T follicular helper cell (primary cell): ENCODE results near the gene RNF130.
A peak's percentile ranks its signal among the peaks of the same experiment; 100 is the strongest.

Experiments
- DNase-seq: peaks from one replicate; pipeline ENCODE4 v3.0.0-alpha.2; 2020; ENCODE audit warnings: low read depth

Gene RNF130

DNA sequence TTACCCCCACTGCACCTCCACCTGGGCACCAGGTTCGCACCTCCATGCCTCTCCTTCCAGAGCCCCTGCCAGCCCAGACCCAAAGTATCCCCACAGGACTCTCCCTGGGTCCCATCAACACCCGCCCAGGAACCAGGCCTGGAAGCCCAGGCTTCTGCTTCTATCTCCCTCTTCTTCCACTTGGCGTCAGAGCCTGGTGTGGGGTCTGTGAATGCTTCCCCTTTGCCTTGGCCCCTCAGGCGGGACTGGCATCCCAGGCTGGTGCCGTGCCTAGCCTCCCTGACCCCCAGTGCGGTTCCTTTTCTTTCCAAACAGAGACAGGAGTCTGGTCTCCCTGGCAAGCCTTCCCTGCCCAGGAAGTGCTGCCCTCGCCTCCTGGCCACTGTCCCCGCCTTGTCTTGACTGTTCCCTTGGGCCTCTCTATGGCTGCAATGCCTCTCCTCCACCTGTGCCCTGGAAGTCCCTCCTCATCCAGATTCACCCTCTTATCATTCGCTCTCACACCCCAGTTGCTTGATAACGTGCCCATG, 156.1 kb downstream of the RNF130 start:
- no peak for DNase-seq

DNA sequence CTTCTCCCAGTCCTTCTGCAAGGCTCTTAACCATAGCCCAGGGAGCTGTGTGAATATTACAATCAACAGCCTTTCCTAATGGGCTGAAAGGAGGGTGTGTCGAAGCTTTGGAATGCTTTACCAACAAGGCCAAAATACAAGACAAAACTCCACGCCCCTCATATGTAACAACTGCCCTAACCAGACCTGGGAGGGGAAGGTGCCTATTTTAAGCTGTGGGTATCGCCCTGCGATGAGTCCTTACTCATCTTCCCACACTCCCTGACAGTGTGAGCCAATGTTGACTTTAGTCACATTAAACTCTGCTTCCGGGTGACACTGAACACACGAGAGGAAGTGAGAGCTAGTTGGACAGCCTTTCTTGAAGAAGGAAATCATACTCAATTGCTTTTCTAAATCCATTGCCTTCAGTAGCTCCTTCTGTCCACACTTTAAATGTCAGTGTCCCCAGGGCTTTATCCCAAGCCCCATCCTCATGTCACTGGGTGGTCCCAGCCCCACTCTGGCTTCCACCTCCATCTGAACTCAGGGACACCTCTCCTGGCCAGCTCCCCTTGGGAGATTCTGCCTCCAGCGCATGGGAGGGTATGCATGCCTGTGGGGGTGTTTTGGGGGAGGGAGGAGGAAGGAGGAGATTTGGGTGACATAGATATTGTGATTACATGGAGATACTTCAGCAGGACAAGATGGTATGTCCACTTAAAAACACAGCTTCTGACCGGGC, 157.4 kb downstream of the RNF130 start:
- no peak for DNase-seq

DNA sequence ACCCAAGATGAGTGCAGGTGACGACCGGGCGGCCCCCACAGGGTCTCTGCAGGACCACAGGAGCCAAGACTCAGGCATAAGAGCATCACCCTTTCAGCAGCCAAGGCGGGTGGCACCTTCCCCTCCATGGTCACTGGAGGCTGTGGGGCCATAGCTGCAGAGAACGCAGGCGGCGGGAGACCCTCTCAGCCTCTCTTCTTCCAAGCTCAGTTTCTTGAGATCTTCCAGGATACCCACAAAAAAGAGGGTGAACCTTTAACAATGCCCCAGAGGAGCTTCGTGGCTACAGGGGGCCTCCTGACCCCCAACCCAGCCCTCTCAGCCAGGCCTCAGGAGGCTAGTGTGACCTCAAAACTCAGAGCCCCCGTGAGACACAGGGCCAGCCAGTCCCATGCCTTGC, 158.1 kb downstream of the RNF130 start:
- DNase-seq, result no peak

DNA sequence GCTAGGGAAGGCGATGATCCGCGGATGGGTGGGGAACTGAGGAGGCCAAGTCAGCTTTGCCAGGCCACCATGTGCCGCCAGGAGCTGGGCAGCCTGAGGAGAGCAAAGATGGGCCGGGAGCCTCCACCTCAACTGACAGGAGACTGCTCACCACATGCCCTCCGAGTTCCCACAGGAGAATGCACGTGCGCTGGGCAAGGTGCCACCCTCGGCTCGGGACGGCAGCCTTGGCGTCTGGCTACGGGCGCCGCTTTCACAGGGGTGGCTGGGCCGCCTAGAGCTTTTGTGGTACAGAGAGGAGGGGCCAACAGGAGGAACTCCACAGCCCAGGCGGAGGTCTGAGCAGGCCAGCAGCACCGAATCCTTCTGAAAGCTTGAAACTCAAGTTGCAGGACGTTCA, 158.6 kb downstream of the RNF130 start:
- no peak for DNase-seq

DNA sequence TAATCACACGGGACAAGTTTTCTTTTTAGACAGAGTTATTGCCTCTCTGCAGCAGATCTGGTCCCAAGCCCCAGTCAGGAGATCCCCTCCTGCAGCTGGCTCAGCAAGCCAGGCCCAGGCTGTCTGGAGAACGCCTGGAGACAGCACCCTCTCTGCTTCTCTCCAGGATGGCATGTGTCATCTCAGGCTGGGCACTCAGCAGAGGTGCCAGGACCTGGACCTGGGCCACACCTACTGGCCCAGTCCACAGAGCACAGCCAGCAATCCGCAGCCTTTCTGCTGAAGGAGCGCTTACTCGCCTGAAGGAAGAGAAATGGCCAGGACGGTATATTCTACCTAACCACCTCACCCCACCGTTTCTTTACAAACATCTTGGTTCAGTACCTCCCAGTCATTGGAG, 159.2 kb downstream of the RNF130 start:
- no peak for DNase-seq

DNA sequence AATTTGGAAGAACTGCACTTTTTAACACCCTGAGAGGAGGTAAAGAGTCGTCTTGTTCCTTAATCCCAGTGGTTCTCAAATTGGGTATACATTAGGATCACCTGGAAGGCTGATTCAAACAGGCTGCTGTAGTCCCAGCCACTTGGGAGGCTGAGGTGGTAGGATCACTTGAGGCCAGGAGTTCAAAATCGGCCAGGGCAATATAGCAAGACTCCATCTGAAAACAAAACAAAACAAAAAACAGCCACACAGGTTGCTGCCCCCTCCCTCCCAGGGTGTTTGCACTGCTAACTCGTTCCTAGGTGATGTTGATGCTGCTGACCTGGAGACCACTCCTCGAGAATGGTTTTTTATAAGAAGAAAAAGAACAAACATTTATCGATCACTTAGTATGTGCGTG, 162.3 kb downstream of the RNF130 start:
- no peak for DNase-seq

DNA sequence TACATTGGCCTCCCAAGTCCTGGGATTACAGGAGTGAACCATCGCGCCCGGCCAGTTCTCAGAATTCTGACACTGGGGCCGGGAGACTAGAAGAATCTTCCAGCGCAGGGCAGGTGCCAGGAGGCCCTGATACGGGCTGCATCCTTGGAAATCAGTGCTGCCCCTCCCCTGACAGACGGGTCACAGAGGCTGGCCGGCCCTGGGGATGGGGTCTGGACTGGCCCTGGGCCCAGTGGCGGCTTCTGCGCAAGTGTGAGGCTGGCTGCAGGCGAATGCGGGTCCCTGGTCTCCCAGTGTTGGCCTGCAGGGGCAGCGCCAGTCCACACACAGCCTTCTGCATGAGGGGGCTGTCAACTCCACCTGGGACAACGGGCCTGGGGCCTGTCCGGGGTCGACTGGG, 163.0 kb downstream of the RNF130 start:
- DNase-seq, result no peak

DNA sequence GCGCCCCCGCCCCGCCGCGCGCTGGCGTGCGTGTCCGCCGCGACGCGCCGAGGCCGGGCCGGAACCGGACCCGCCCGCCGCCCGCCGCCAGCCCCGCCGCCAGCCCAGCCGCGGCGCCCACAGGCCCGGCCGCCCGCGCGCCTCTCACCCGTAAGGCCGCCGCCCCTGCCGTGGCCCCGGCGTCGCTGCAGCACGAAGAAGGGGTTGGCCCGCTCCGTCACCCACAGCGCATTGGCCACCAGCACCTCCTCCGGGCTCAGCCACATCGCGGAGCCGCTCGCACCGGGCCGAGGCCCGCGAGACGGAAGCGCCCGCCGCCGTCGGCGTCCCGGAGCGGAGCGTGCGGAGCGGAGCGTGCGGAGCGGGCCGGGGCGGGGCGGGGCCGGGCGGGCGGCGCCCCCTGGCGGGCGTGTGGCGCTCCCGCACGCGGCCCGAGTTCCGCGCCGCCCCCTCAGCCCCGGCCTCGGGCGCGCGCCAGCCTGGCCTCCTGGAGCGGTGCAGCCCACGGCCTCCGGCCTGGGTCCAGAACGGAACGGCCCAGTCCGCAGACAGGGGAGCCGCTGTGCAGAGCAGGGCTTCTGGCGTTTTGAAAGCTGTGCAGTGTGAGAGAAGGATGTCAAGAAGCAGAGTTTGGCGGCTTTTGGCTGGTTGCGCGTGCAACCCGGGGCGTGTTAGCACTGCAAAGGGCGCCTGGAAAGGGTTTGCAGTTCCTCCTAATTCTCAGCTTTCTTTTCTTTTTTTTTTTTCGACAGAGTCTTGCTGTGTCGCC, 163.8 kb downstream of the RNF130 start, which contains the start of gene TBC1D9B:
TBC1D9B (minus strand) TSS at position 342 of the 769 bp plus-strand sequence; CDS start at position 266, 76 bp downstream.
- DNase-seq, result peak; percentile 61

DNA sequence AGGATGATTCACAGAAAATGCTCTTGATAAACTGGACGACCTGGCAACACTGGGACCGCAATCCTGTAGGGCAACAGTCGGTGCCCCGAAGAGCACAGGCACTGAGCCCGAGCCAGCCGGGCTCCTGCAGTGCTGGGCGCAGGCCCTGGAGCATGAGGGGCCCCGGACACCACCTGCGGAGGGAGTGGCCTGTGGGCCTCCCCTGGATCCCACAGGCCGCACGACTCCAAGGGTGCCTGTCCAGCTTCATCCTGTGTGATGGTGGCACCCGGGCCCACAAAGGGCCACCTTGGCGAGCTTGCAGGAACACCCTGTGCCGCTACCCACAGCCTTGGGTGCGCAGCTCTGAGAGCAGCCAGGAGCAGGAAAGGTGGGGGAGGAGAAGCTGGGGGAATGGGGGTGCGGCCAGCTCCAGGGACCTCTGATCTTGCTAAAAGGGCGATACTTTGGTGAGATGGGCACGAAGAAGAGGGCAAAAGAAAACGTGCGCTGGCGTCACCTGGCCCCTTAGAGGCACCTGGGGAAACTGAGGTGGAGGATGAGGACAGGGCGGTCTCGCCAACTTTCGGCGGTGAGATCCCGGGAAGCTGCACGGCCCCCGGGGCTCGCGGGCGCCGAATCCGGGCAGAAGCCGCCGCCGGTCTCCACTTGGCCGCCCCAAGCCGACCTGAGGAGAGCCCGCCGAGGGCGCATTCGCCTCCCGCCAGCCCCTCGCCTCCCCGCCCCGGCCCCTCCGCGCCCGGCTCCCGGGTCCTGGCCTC, 164.6 kb downstream of the RNF130 start:
- DNase-seq, result no peak

DNA sequence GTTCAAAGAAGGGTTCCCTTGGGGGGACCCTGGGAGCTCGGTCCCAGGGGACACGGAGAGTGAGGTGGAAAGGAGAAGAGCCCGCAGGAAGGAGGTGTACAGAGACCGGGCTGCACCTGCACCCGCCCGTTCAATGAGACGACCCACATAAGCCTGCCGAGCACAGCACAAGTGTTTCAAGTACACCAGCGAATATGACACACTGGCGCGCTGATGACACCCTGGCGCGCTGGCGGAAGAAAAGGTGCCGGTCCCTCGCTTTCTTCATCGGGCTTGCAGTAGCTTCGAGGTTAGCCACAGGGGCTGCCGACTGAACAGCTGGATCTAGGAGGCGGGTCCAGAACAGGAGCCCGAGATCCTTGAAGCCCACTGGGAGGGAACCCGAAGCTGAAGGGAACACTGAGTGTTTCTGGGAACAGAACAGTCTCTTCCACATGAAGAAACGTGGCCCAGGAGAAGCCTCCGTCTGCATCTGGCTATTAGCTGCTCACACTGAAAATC, 165.2 kb downstream of the RNF130 start:
- DNase-seq, result no peak

DNA sequence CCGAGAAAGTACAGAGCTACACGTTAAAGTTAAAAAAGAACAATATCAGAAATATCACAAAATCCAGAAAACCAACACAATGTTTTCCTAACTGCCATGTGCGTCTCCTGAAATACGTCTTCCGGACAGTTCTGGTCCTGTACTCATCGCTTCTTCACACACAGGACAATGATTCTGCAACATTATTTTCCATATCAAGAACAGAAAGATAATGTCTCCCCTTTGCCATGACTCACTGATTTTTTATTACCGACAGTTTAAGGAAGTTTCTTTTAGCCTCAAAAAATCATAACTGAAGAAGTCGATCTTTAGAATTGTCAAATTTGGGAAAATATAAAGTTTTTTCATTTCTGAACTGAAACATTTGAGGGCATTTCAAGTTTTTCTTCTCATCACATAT, 166.4 kb downstream of the RNF130 start:
- DNase-seq, result no peak
